ENCODE data around the gene ATP4B.
A peak's percentile ranks its signal among the peaks of the same experiment; 100 is the strongest.

The ATP4B gene

DNA sequence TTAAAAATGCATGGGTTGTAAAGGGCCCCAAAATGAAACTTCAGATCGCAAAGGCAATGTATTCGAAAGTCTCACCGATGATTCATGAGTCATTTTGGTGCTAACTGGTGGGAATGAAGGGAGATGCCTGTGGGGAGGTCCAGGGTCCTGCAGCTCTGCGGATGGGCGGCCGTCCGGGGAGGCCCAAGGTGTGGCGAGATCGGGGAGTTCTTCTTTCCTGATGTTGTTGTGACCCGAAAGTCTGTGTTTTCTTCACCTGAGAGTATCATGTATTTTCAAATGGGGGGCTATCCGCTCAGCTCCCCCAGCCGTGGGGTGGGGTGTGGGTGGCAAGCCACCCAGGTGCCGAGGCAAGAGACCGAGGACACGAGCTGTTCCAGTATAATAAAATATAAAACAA, 37.0 kb downstream of the ATP4B start:
- Histone ChIP-seq H3K36me3 (ENCODE audit: insufficient read depth, low read length) (peaks cover 33% of the 10 kb centered on the region), H3K27me3 (ENCODE audit: insufficient read depth, low read length) (no peaks in the 10 kb centered on the region), H3K9ac (ENCODE audit: low read depth, low read length) (no peak overlapping the region), H3K9me3 (ENCODE audit: insufficient read depth, low read depth, low read length) (peaks cover 5% of the 10 kb centered on the region; the same call in 1 of the 2 replicates), H3K4me3 (ENCODE audit: low read length) (no peak overlapping the region), H3K4me1 (ENCODE audit: insufficient read depth, low read length) (peaks cover 9% of the 10 kb centered on the region; the same call in 1 of the 2 replicates), H3K27ac (ENCODE audit: low read depth, low read length) (no peak overlapping the region)
- 94% methylated on average over 13 of the region's 15 CpGs for WGBS

- Histone ChIP-seq H3K27me3 (ENCODE audit: insufficient read depth, low read length) (no peaks in the 10 kb centered on the region), H3K4me1 (ENCODE audit: insufficient read depth, low read length) (peaks cover 9% of the 10 kb centered on the region; the same call in 1 of the 2 replicates), H3K9ac (ENCODE audit: low read depth, low read length) (no peak overlapping the region), H3K27ac (ENCODE audit: low read depth, low read length) (no peak overlapping the region), H3K36me3 (ENCODE audit: insufficient read depth, low read length) (peaks cover 33% of the 10 kb centered on the region), H3K9me3 (ENCODE audit: insufficient read depth, low read depth, low read length) (peaks cover 5% of the 10 kb centered on the region; the same call in 1 of the 2 replicates), H3K4me3 (ENCODE audit: low read length) (no peak overlapping the region)
- 94% methylated on average over 12 of the region's 15 CpGs for WGBS
Measured at GRCh38 chr13:113620036-113620796, 37.8 kb downstream of the ATP4B start.

- H3K4me1 ChIP-seq (ENCODE audit: insufficient read depth, low read length), result peaks cover 9% of the 10 kb centered on the region; the same call in 1 of the 2 replicates
- no peaks in the 10 kb centered on the region for H3K27me3 ChIP-seq (ENCODE audit: insufficient read depth, low read length)
- H3K27ac ChIP-seq (ENCODE audit: low read depth, low read length), result no peak overlapping the region
- H3K9me3 ChIP-seq (ENCODE audit: insufficient read depth, low read depth, low read length), result no peaks in the 10 kb centered on the region
- H3K9ac ChIP-seq (ENCODE audit: low read depth, low read length), result no peak overlapping the region
- WGBS, result 92% methylated on average over 7 of the region's 7 CpGs
- H3K4me3 ChIP-seq (ENCODE audit: low read length), result no peak overlapping the region
- peaks cover 26% of the 10 kb centered on the region for H3K36me3 ChIP-seq (ENCODE audit: insufficient read depth, low read length)
Measured at GRCh38 chr13:113618455-113618854, 39.5 kb downstream of the ATP4B start.

DNA sequence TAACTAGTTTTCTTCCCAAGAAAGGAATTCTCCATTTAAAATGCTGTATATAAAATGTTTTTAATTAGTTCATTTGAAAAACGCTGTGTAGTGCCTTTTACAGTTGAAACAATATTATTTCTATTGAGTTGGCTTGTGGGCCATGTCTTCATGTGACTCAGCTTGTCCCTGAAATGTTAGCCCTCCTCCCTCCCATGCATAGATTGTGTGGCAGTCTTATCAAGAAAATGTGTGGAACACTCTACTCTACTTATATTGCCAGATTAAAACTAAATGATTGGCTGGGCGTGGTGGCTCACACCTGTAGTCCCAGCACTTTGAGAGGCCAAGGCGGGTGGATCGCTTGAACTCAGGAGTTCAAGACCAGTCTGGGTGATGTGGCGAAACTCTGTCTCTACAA, 40.0 kb downstream of the ATP4B start:
- H3K27me3 ChIP-seq (ENCODE audit: insufficient read depth, low read length), result no peaks in the 10 kb centered on the region
- H3K27ac ChIP-seq (ENCODE audit: low read depth, low read length), result no peak overlapping the region
- peaks cover 9% of the 10 kb centered on the region; the same call in 1 of the 2 replicates for H3K4me1 ChIP-seq (ENCODE audit: insufficient read depth, low read length)
- H3K9ac ChIP-seq (ENCODE audit: low read depth, low read length), result no peak overlapping the region
- H3K9me3 ChIP-seq (ENCODE audit: insufficient read depth, low read depth, low read length), result no peaks in the 10 kb centered on the region
- WGBS, result 94% methylated on average over 5 of the region's 5 CpGs
- H3K4me3 ChIP-seq (ENCODE audit: low read length), result no peak overlapping the region
- H3K36me3 ChIP-seq (ENCODE audit: insufficient read depth, low read length), result peaks cover 21% of the 10 kb centered on the region

GRCh38 chr13:113616991-113617749, 40.8 kb downstream of the ATP4B start:
- H3K9me3 ChIP-seq (ENCODE audit: insufficient read depth, low read depth, low read length), result no peaks in the 10 kb centered on the region
- H3K27me3 ChIP-seq (ENCODE audit: insufficient read depth, low read length), result no peaks in the 10 kb centered on the region
- 79% methylated on average over 18 of the region's 18 CpGs for WGBS
- H3K4me3 ChIP-seq (ENCODE audit: low read length), result no peak overlapping the region
- H3K27ac ChIP-seq (ENCODE audit: low read depth, low read length), result peak overlapping the region; percentile 71
- peak overlapping the region; percentile 54; the same call in 1 of the 2 replicates for H3K9ac ChIP-seq (ENCODE audit: low read depth, low read length)
- peaks cover 9% of the 10 kb centered on the region; the same call in 1 of the 2 replicates for H3K4me1 ChIP-seq (ENCODE audit: insufficient read depth, low read length)
- peaks cover 20% of the 10 kb centered on the region for H3K36me3 ChIP-seq (ENCODE audit: insufficient read depth, low read length)

- peaks cover 9% of the 10 kb centered on the region; the same call in 1 of the 2 replicates for H3K4me1 ChIP-seq (ENCODE audit: insufficient read depth, low read length)
Measured at GRCh38 chr13:113616281-113616906, 41.6 kb downstream of the ATP4B start.

DNA sequence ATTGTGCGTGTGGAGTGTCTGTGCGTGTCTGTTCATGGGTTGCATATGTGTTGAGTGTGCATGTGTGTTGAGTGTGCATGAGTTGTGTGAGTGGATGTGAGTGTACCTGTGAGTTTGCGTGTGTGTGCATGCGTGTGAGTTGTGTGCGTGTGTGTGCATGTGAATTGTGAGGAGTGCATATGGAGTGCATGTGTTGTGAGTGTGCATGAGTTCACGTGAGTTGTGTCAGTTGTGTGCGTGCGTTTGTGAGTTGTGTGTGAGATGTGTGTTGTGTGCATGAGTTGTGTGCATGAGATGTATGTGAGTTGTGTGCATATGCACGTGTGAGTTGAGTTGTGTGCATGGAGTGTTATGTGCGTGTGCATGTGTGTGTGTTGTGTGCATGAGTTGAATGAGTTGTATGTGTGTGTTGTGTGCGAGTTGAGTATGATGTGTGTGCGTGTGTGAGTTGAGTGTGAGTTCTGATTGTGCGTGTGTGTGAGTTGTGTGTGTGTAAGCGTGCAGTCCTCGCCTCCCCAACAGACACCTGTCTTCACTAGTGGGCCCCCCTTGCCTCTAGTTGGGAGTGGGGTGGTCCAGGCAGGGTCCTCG, 44.1 kb downstream of the ATP4B start:
- H3K36me3 ChIP-seq (ENCODE audit: insufficient read depth, low read length), result peaks cover 35% of the 10 kb centered on the region
- no peaks in the 10 kb centered on the region for H3K27me3 ChIP-seq (ENCODE audit: insufficient read depth, low read length)
- peaks cover 9% of the 10 kb centered on the region; the same call in 1 of the 2 replicates for H3K4me1 ChIP-seq (ENCODE audit: insufficient read depth, low read length)
- no peak overlapping the region for H3K27ac ChIP-seq (ENCODE audit: low read depth, low read length)
- H3K4me3 ChIP-seq (ENCODE audit: low read length), result no peak overlapping the region
- no peak overlapping the region for H3K9ac ChIP-seq (ENCODE audit: low read depth, low read length)
- 95% methylated on average over 15 of the region's 16 CpGs for WGBS
- no peaks in the 10 kb centered on the region for H3K9me3 ChIP-seq (ENCODE audit: insufficient read depth, low read depth, low read length)

More at GRCh38 chr13:113616281-113616906, 41.6 kb downstream of the ATP4B start:
- H3K9me3 ChIP-seq (ENCODE audit: insufficient read depth, low read depth, low read length), result no peaks in the 10 kb centered on the region
- H3K36me3 ChIP-seq (ENCODE audit: insufficient read depth, low read length), result peaks cover 28% of the 10 kb centered on the region
- H3K27me3 ChIP-seq (ENCODE audit: insufficient read depth, low read length), result no peaks in the 10 kb centered on the region
- no peak overlapping the region for H3K4me3 ChIP-seq (ENCODE audit: low read length)
- H3K9ac ChIP-seq (ENCODE audit: low read depth, low read length), result peak overlapping the region; percentile 54; the same call in 1 of the 2 replicates
- 93% methylated on average over 20 of the region's 20 CpGs for WGBS
- peak overlapping the region; percentile 71 for H3K27ac ChIP-seq (ENCODE audit: low read depth, low read length)

DNA sequence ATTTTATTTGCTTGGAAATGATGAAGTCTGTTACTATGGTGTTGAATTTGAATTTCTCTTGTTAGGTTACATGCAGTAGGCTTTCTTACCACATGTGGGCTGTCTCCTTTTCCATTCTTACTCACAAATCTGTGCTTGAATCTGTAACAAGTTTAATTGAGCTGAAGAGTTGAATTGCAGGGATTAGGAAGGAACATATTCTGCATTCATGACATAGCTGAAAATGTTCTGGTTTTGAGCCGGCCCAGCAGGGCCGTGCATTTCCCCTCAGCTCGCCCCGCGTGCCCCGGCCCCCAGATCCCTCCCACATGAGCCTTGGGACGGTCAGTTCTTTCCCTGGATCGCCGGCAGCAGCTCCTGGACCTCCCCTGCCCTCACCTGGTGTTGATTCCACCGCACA, 45.4 kb downstream of the ATP4B start:
- Histone ChIP-seq H3K4me1 (ENCODE audit: insufficient read depth, low read length) (peaks cover 9% of the 10 kb centered on the region; the same call in 1 of the 2 replicates), H3K4me3 (ENCODE audit: low read length) (no peak overlapping the region), H3K27ac (ENCODE audit: low read depth, low read length) (no peak overlapping the region), H3K27me3 (ENCODE audit: insufficient read depth, low read length) (no peaks in the 10 kb centered on the region), H3K9me3 (ENCODE audit: insufficient read depth, low read depth, low read length) (no peaks in the 10 kb centered on the region), H3K9ac (ENCODE audit: low read depth, low read length) (no peak overlapping the region), H3K36me3 (ENCODE audit: insufficient read depth, low read length) (peaks cover 34% of the 10 kb centered on the region)
- 95% methylated on average over 10 of the region's 10 CpGs for WGBS

DNA sequence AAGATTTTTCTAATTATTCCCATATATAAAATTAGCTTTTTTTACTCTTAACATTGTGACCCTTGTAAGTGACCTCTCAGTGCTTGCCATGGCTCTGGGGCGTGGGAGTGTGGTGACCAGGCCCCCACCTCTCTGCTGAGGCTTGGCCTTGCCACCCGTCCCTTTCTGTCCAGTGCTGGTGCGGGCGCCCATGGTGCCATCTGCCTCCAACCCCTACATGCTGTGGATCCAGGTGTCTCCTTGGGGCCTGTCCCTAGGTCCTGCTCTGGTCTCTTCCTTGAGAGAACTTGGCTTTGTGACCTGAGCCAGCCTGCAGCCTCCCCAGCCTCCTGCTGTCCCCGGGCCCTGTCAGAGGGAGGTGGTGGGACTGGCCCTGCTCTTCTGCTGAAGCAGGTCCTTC, 46.0 kb downstream of the ATP4B start:
- Histone ChIP-seq H3K9ac (ENCODE audit: low read depth, low read length) (no peak overlapping the region), H3K36me3 (ENCODE audit: insufficient read depth, low read length) (peaks cover 34% of the 10 kb centered on the region), H3K9me3 (ENCODE audit: insufficient read depth, low read depth, low read length) (no peaks in the 10 kb centered on the region), H3K4me1 (ENCODE audit: insufficient read depth, low read length) (peaks cover 9% of the 10 kb centered on the region; the same call in 1 of the 2 replicates), H3K4me3 (ENCODE audit: low read length) (no peak overlapping the region), H3K27me3 (ENCODE audit: insufficient read depth, low read length) (no peaks in the 10 kb centered on the region), H3K27ac (ENCODE audit: low read depth, low read length) (no peak overlapping the region)
- 94% methylated on average over 5 of the region's 5 CpGs for WGBS

- H3K9ac ChIP-seq (ENCODE audit: low read depth, low read length), result no peak overlapping the region
- H3K36me3 ChIP-seq (ENCODE audit: insufficient read depth, low read length), result peaks cover 45% of the 10 kb centered on the region
- no peaks in the 10 kb centered on the region for H3K27me3 ChIP-seq (ENCODE audit: insufficient read depth, low read length)
- H3K4me3 ChIP-seq (ENCODE audit: low read length), result no peak overlapping the region
- H3K9me3 ChIP-seq (ENCODE audit: insufficient read depth, low read depth, low read length), result no peaks in the 10 kb centered on the region
- WGBS, result 97% methylated on average over 19 of the region's 19 CpGs
- no peak overlapping the region for H3K27ac ChIP-seq (ENCODE audit: low read depth, low read length)
- no peaks in the 10 kb centered on the region for H3K4me1 ChIP-seq (ENCODE audit: insufficient read depth, low read length)
Measured at GRCh38 chr13:113610266-113610665, 47.7 kb downstream of the ATP4B start.
